Stimulated activated CD8-positive, alpha-beta memory T cell treated with anti-CD3 and anti-CD28 coated beads, Interleukin-4, amount 100 ng/mL, for 24 hours (primary cell): ENCODE measurements around the gene CITED2.

Source experiments
- DNase-seq: peaks from one replicate; pipeline ENCODE4 v3.0.0-alpha.2; 2020; ENCODE audit warnings: low read depth

CITED2 gene

GRCh38 chr6:139330306-139330705, 44.1 kb downstream of the CITED2 start:
- no peak for DNase-seq

GRCh38 chr6:139329224-139329623, 45.2 kb downstream of the CITED2 start:
- no peak for DNase-seq

- DNase-seq: no peak
These were observed 47.4 kb downstream of the CITED2 start for GRCh38 chr6:139327038-139327437.

- no peak for DNase-seq
These were observed 48.8 kb downstream of the CITED2 start for GRCh38 chr6:139325686-139326085.

GRCh38 chr6:139325125-139325524, 49.3 kb downstream of the CITED2 start:
- no peak for DNase-seq

- no peak for DNase-seq
These were observed 50.2 kb downstream of the CITED2 start for GRCh38 chr6:139324301-139324555.

- peak; percentile 61 for DNase-seq
These were observed 50.7 kb downstream of the CITED2 start for GRCh38 chr6:139323511-139324300.
